Subcutaneous adipose tissue (tissue), 4 donors: Measurements from ENCODE around the gene PCDH12. TPM values are rescaled to one million over a fixed set of nuclear protein-coding genes. Genes with fewer than 3 reads are reported as not detected.

ENCODE experiments used
- CTCF ChIP-seq: fragments of 450-650 bp; IDR thresholded peaks from one replicate; pipeline ENCODE4 v1.5.1; 2016; ENCODE audit warnings: low read depth, mild to moderate bottlenecking, control low read depth, antibody characterized with exemption, moderate library complexity
- total RNA-seq, 4 donors: library from RNA; depleted of rRNA; stranded (reverse); fragments of >200 nt; gene quantifications; one replicate each; pipeline ENCODE4 v1.1.0, GENCODE V29; 2016

PCDH12 gene
- total RNA-seq, 4 donors from 2014 or later, result 2.4 to 5.5 (median 2.5) TPM

GRCh38 chr5:141995656-141996055, 37.7 kb upstream of the PCDH12 start:
- TF ChIP-seq CTCF, result no peak

- no peak for TF ChIP-seq CTCF
These were observed 36.6 kb upstream of the PCDH12 start for GRCh38 chr5:141994511-141995136.

GRCh38 chr5:141992349-141992963, 34.5 kb upstream of the PCDH12 start:
- TF ChIP-seq CTCF, result no peak

- TF ChIP-seq CTCF, result no peak
These were observed 31.7 kb upstream of the PCDH12 start for GRCh38 chr5:141989720-141990119.

GRCh38 chr5:141986072-141986471, 28.1 kb upstream of the PCDH12 start:
- no peak for TF ChIP-seq CTCF

- TF ChIP-seq CTCF, result no peak
These were observed 24.6 kb upstream of the PCDH12 start for GRCh38 chr5:141982626-141983025.

GRCh38 chr5:141978389-141978788, 20.4 kb upstream of the PCDH12 start:
- TF ChIP-seq CTCF, result no peak
